Astrocyte (in vitro differentiated cells and primary cell): ENCODE measurements around the gene PLXNB3. TPM values are rescaled to one million over a fixed set of nuclear protein-coding genes. Genes with fewer than 3 reads are reported as not detected.

Experiments used
- DNase-seq: peaks from one replicate; pipeline ENCODE4 v3.0.0-alpha.2; 2010; ENCODE audit warnings: low read depth
- FAIRE-seq: peaks from 2 replicates; lab custom pipeline; 2011; peaks lifted over from hg19 to GRCh38; lab: Jason Lieb, UNC
- H2AFZ ChIP-seq: 2 replicates; pipeline ENCODE4 v1.6.0; 2012; ENCODE audit warnings: low read depth, low read length, inconsistent platforms
- H3K27ac ChIP-seq: 2 replicates; pipeline ENCODE4 v1.5.1; 2011; ENCODE audit warnings: low read depth, low read length, inconsistent platforms
- H3K27me3 ChIP-seq: 2 replicates; pipeline ENCODE4 v1.6.0; 2011; ENCODE audit warnings: low read length, inconsistent platforms; ENCODE audit not compliant: insufficient read depth
- H3K36me3 ChIP-seq: 2 replicates; pipeline ENCODE4 v1.5.1; 2011; ENCODE audit warnings: low read length, inconsistent platforms; ENCODE audit not compliant: insufficient read depth
- H3K4me1 ChIP-seq: 2 replicates; pipeline ENCODE4 v1.5.1; 2011; ENCODE audit warnings: low read length, inconsistent platforms; ENCODE audit not compliant: insufficient read depth
- H3K4me2 ChIP-seq: 2 replicates; pipeline ENCODE4 v1.6.0; 2012; ENCODE audit warnings: low read length, inconsistent platforms
- H3K4me3 ChIP-seq: 2 replicates; pipeline ENCODE4 v1.5.1; 2011; ENCODE audit warnings: low read depth, mild to moderate bottlenecking, low read length, inconsistent platforms; ENCODE audit not compliant: insufficient read depth
- H3K79me2 ChIP-seq: 2 replicates; pipeline ENCODE4 v1.6.0; 2012; ENCODE audit warnings: mild to moderate bottlenecking, low read length, inconsistent platforms; ENCODE audit not compliant: insufficient read depth
- H3K9ac ChIP-seq: 2 replicates; pipeline ENCODE4 v1.6.0; 2012; ENCODE audit warnings: mild to moderate bottlenecking, low read length, inconsistent platforms
- H3K9me3 ChIP-seq: 2 replicates; pipeline ENCODE4 v1.5.1; 2012; ENCODE audit warnings: low read depth, mild to moderate bottlenecking, low read length, inconsistent platforms; ENCODE audit not compliant: insufficient read depth
- H4K20me1 ChIP-seq: 2 replicates; pipeline ENCODE4 v1.6.0; 2012; ENCODE audit warnings: low read length, inconsistent platforms; ENCODE audit not compliant: insufficient read depth
- H3K27ac Mint-ChIP-seq: one replicate; pipeline ENCODE4 v1.8.0; 2021; ENCODE audit warnings: mild to moderate bottlenecking, mixed read lengths; ENCODE audit not compliant: unreplicated experiment
- H3K27me3 Mint-ChIP-seq: one replicate; pipeline ENCODE4 v1.8.0; 2021; ENCODE audit warnings: low read depth, mixed read lengths; ENCODE audit not compliant: unreplicated experiment
- H3K36me3 Mint-ChIP-seq: one replicate; pipeline ENCODE4 v1.8.0; 2021; ENCODE audit warnings: low read depth, mixed read lengths; ENCODE audit not compliant: unreplicated experiment
- H3K4me1 Mint-ChIP-seq: one replicate; pipeline ENCODE4 v1.8.0; 2021; ENCODE audit warnings: low read depth, mixed read lengths; ENCODE audit not compliant: unreplicated experiment
- H3K4me3 Mint-ChIP-seq: one replicate; pipeline ENCODE4 v1.8.0; 2021; ENCODE audit warnings: mild to moderate bottlenecking, moderate library complexity, mixed read lengths; ENCODE audit not compliant: unreplicated experiment
- H3K9me3 Mint-ChIP-seq: one replicate; pipeline ENCODE4 v1.8.0; 2021; ENCODE audit warnings: mild to moderate bottlenecking, mixed read lengths; ENCODE audit not compliant: unreplicated experiment
- EZH2 ChIP-seq: IDR thresholded peaks from 2 replicates; pipeline ENCODE4 v1.6.1; 2012; ENCODE audit warnings: mild to moderate bottlenecking, low read length, inconsistent platforms; ENCODE audit not compliant: insufficient read depth
- total RNA-seq: library from RNA; stranded (reverse); gene quantifications from 2 replicates; pipeline ENCODE4 v1.2.1, GENCODE V29; 2021
- TF ChIP-seq, protein P1 (sequence below): IDR thresholded peaks from 2 replicates; pipeline ENCODE4 v1.5.1; 2011; ENCODE audit warnings: low read depth, mild to moderate bottlenecking, inconsistent platforms, low read length, moderate library complexity; ENCODE audit not compliant: insufficient read depth

Gene PLXNB3
- total RNA-seq, 1 donor from 2014 or later = 5.3 TPM

GRCh38 chrX:153775293-153776119, 11.5 kb downstream of the PLXNB3 start:
- Histone ChIP-seq H3K9me3 (no peaks in the 10 kb centered on the region), H4K20me1 (no peaks in the 10 kb centered on the region), H3K9ac (no peak overlapping the region), H3K27ac (no peak overlapping the region), H3K36me3 (no peaks in the 10 kb centered on the region), H3K79me2 (no peaks in the 10 kb centered on the region), H3K27me3 (no peaks in the 10 kb centered on the region), H2AFZ (no peak overlapping the region), H3K4me2 (no peak overlapping the region), H3K4me1 (no peaks in the 10 kb centered on the region), H3K4me3 (no peak overlapping the region)
- FAIRE-seq = no peak
- DNase-seq = no peak
- Mint-ChIP-seq H3K27me3 (no peaks in the 10 kb centered on the region), H3K4me3 (no peak overlapping the region), H3K36me3 (no peaks in the 10 kb centered on the region), H3K4me1 (no peaks in the 10 kb centered on the region), H3K9me3 (no peaks in the 10 kb centered on the region), H3K27ac (no peak overlapping the region)
- TF ChIP-seq EZH2 = no peak
- TF ChIP-seq, protein P1, sequence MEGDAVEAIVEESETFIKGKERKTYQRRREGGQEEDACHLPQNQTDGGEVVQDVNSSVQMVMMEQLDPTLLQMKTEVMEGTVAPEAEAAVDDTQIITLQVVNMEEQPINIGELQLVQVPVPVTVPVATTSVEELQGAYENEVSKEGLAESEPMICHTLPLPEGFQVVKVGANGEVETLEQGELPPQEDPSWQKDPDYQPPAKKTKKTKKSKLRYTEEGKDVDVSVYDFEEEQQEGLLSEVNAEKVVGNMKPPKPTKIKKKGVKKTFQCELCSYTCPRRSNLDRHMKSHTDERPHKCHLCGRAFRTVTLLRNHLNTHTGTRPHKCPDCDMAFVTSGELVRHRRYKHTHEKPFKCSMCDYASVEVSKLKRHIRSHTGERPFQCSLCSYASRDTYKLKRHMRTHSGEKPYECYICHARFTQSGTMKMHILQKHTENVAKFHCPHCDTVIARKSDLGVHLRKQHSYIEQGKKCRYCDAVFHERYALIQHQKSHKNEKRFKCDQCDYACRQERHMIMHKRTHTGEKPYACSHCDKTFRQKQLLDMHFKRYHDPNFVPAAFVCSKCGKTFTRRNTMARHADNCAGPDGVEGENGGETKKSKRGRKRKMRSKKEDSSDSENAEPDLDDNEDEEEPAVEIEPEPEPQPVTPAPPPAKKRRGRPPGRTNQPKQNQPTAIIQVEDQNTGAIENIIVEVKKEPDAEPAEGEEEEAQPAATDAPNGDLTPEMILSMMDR = no peak

GRCh38 chrX:153776120-153776599, 12.1 kb downstream of the PLXNB3 start:
- H3K27me3 ChIP-seq = no peaks in the 10 kb centered on the region
- H3K4me1 ChIP-seq = no peaks in the 10 kb centered on the region
- H3K9ac ChIP-seq = no peak overlapping the region
- no peak overlapping the region for H3K27ac Mint-ChIP-seq
- H3K4me1 Mint-ChIP-seq = no peaks in the 10 kb centered on the region
- no peak overlapping the region for H3K27ac ChIP-seq
- H3K4me2 ChIP-seq = no peak overlapping the region
- no peak for DNase-seq
- H4K20me1 ChIP-seq = no peaks in the 10 kb centered on the region
- no peaks in the 10 kb centered on the region for H3K27me3 Mint-ChIP-seq
- no peak overlapping the region for H2AFZ ChIP-seq
- H3K4me3 Mint-ChIP-seq = no peak overlapping the region
- H3K36me3 ChIP-seq = no peaks in the 10 kb centered on the region
- H3K9me3 ChIP-seq = no peaks in the 10 kb centered on the region
- no peaks in the 10 kb centered on the region for H3K36me3 Mint-ChIP-seq
- TF ChIP-seq, protein P1 = no peak
- no peak for TF ChIP-seq EZH2
- FAIRE-seq = no peak
- no peak overlapping the region for H3K4me3 ChIP-seq
- H3K9me3 Mint-ChIP-seq = no peaks in the 10 kb centered on the region
- no peaks in the 10 kb centered on the region for H3K79me2 ChIP-seq

GRCh38 chrX:153776611-153777045, 12.6 kb downstream of the PLXNB3 start:
- H3K27me3 ChIP-seq = no peaks in the 10 kb centered on the region
- H3K36me3 ChIP-seq = no peaks in the 10 kb centered on the region
- Mint-ChIP-seq H3K27ac (no peak overlapping the region), H3K27me3 (no peaks in the 10 kb centered on the region), H3K4me1 (no peaks in the 10 kb centered on the region), H3K4me3 (no peak overlapping the region), H3K36me3 (no peaks in the 10 kb centered on the region), H3K9me3 (no peaks in the 10 kb centered on the region)
- H3K9ac ChIP-seq = no peak overlapping the region
- H3K4me2 ChIP-seq = no peak overlapping the region
- H3K27ac ChIP-seq = no peak overlapping the region
- TF ChIP-seq, protein P1 = no peak
- no peak for TF ChIP-seq EZH2
- no peak for FAIRE-seq
- H3K4me1 ChIP-seq = no peaks in the 10 kb centered on the region
- H3K79me2 ChIP-seq = no peaks in the 10 kb centered on the region
- DNase-seq = no peak
- H3K4me3 ChIP-seq = no peak overlapping the region
- no peaks in the 10 kb centered on the region for H3K9me3 ChIP-seq
- H2AFZ ChIP-seq = no peak overlapping the region
- H4K20me1 ChIP-seq = no peaks in the 10 kb centered on the region
